Measurements from ENCODE around the gene ATP5IF1. TPM values are rescaled to one million over a fixed set of nuclear protein-coding genes. Genes with fewer than 3 reads are reported as not detected.

The ATP5IF1 gene
- total and polyA plus RNA-seq, 2 of the 13 experiments (the other 11 are each of a cell fraction or from before 2014, with no cell fraction given): 97.7 to 131 TPM

DNA sequence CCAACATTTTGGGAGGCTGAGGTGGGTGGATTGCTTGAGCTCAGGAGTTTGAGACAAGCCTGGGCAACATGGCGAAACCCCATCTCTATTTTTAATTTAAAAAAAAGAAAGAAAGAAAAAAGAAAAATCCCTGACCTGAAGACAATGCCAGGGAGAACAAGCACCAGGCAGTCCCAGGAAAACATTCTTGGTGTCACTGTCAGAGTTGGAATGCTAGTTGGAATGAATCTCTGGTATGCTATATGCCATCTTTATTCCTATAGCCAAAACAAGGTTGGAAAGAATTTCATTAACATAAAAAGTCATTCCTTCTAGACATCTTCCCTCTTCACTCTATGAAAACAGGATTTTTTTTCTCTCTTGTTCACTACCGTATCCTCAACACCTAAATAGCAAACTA lies 5.9 kb upstream of the ATP5IF1 start:
- H3K9me3 ChIP-seq (ENCODE audit: low read length): no peaks in the 10 kb centered on the region
- no TSS peak for BruUV-seq (replicated peaks)
- ATAC-seq: no peak
- intact Hi-C loops (cut with micrococcal nuclease; ENCODE audit: unreplicated experiment) (no loop called here), in situ Hi-C loops (cut with HindIII; ENCODE audit: extremely low pct_ligation_motif_present, low pct_unique_long_range_greater_than_20kb) (loop anchor here (25.0 kb wide), 1 partner anchor 357 kb away; the partner anchor contains the start of gene RAB42)
- H2AFZ ChIP-seq (ENCODE audit: low read length): no peak overlapping the region
- H4K20me1 ChIP-seq (ENCODE audit: insufficient read depth, low read length): no peaks in the 10 kb centered on the region
- H3K9ac ChIP-seq (ENCODE audit: insufficient read depth, low read depth, low read length): no peak overlapping the region
- H3K36me3 ChIP-seq (replicated peaks in 1 of 2; ENCODE audit: control insufficient read depth in 1 of 2, insufficient read depth in 2 of 2, low read length in 2 of 2): peaks cover 2 to 34% of the 10 kb centered on the region in 2 experiments; a peak in 4 of 5 replicates
- 95% methylated on average over 2 of the region's 2 CpGs for WGBS (ENCODE audit: low lambda C conversion rate)
- CTCF ChIA-PET (ENCODE audit: low intra/inter-chr PET ratio, low total read pairs): no interaction called here
- H3K4me1 ChIP-seq (ENCODE audit: insufficient read depth, low read length): peaks cover 23% of the 10 kb centered on the region
- H3K79me2 ChIP-seq (ENCODE audit: insufficient read depth, low read length): peaks cover 39% of the 10 kb centered on the region
- no peaks in the 10 kb centered on the region; a peak in 1 of 5 replicates for H3K27me3 ChIP-seq (ENCODE audit: control insufficient read depth in 1 of 2, insufficient read depth in 2 of 2, low read length in 2 of 2)
- TF ChIP-seq ZNF451 (CRISPR knock-in tag; IDR thresholded peaks at IDR 0.05): no peak
- no peak for TF ChIP-seq KLF16 (CRISPR knock-in tag; IDR thresholded peaks at IDR 0.05)
- H3K4me3 ChIP-seq (replicated peaks in 1 of 3; ENCODE audit: insufficient read depth in 1 of 3, low read depth in 2 of 3, low read length in 3 of 3): no peak overlapping the region
- no peak overlapping the region for H3K27ac ChIP-seq (ENCODE audit: extremely low read length, insufficient read depth, low read length)
- no peak for FAIRE-seq
- POLR2A ChIA-PET: no interaction called here
- DNase-seq (ENCODE audit: low spot score): no peak
- H3K4me2 ChIP-seq (ENCODE audit: low read depth, low read length): no peak overlapping the region

DNA sequence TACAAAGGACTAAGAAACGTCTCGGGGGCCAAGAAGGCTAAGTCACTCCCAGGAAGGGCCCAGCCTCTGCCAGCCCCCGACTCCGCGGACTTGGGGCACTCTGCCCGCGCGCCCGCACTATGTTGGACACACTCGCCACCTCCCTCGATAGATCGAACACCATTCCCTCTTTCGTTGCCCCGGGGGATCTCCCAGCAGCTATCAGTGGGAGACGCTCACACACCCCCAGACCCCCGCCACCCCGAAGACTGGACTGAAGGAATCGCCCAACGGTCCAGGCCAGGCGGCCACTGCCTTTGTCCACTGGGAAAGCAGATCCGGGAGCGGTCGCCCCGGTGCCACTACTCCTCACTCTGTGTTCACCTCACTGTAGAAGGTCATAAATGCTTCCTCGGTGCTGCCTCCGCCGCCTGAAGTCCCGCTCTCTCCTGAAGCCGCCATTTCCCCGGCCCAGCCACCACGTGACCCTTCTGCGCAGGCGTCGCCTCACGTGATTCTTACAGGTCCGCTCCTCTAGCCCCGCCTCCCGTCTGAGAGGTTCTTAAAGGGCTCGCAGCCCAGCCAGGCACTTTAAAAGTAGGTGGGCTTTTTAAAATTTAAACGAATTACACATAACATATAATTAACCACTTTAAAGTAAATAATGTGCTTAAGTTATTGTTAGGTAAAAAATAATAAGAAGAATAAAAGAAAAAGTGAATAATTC lies 3.2 kb upstream of the ATP5IF1 start, which contains the start of gene DNAJC8:
DNAJC8 (minus strand) TSS at position 472 of the 706 bp plus-strand sequence; CDS start at position 441, 31 bp downstream.
- H3K36me3 ChIP-seq (replicated peaks in 1 of 2; ENCODE audit: control insufficient read depth in 1 of 2, insufficient read depth in 2 of 2, low read length in 2 of 2): peaks cover 0 to 19% of the 10 kb centered on the region in 2 experiments; a peak in 4 of 5 replicates
- CTCF ChIA-PET (ENCODE audit: low intra/inter-chr PET ratio, low total read pairs): no interaction called here
- H4K20me1 ChIP-seq (ENCODE audit: insufficient read depth, low read length): no peaks in the 10 kb centered on the region
- peak within 1 kb of the TSS; percentile 83 for H3K27ac ChIP-seq (ENCODE audit: extremely low read length, insufficient read depth, low read length)
- no peak for FAIRE-seq
- H3K9me3 ChIP-seq (ENCODE audit: low read length): no peaks in the 10 kb centered on the region
- H3K4me1 ChIP-seq (ENCODE audit: insufficient read depth, low read length): peaks cover 32% of the 10 kb centered on the region
- in situ Hi-C loops (cut with HindIII; ENCODE audit: extremely low pct_ligation_motif_present, low pct_unique_long_range_greater_than_20kb): loop anchor here (25.0 kb wide), 1 partner anchor 355 kb away; the partner anchor contains the start of gene RAB42
- peak within 1 kb of the TSS; percentile 88 to 98 (median 92) for H3K4me3 ChIP-seq (replicated peaks in 1 of 3; ENCODE audit: insufficient read depth in 1 of 3, low read depth in 2 of 3, low read length in 3 of 3)
- peak; percentile 65 for ATAC-seq
- intact Hi-C loops (cut with micrococcal nuclease; ENCODE audit: unreplicated experiment): no loop called here
- peak within 1 kb of the TSS; percentile 90 for H3K4me2 ChIP-seq (ENCODE audit: low read depth, low read length)
- H3K9ac ChIP-seq (ENCODE audit: insufficient read depth, low read depth, low read length): peak within 1 kb of the TSS; percentile 95
- WGBS (ENCODE audit: low lambda C conversion rate): 0% methylated on average over 26 of the region's 40 CpGs
- H2AFZ ChIP-seq (ENCODE audit: low read length): no peak within 1 kb of the TSS
- peaks cover 58% of the 10 kb centered on the region for H3K79me2 ChIP-seq (ENCODE audit: insufficient read depth, low read length)
- peaks cover 0 to 2% of the 10 kb centered on the region in 2 experiments; a peak in 1 of 5 replicates for H3K27me3 ChIP-seq (ENCODE audit: control insufficient read depth in 1 of 2, insufficient read depth in 2 of 2, low read length in 2 of 2)
- POLR2A ChIA-PET: interaction anchor here (0.8 to 1.0 kb wide), 2 partner anchors 13 to 144 kb away, joined by 3 read pairs; partner anchors contain the start of gene EYA3
- BruUV-seq (replicated peaks): TSS peak; percentile 75
- peak; percentile 89 for DNase-seq (ENCODE audit: low spot score)
- TF ChIP-seq, protein P1, sequence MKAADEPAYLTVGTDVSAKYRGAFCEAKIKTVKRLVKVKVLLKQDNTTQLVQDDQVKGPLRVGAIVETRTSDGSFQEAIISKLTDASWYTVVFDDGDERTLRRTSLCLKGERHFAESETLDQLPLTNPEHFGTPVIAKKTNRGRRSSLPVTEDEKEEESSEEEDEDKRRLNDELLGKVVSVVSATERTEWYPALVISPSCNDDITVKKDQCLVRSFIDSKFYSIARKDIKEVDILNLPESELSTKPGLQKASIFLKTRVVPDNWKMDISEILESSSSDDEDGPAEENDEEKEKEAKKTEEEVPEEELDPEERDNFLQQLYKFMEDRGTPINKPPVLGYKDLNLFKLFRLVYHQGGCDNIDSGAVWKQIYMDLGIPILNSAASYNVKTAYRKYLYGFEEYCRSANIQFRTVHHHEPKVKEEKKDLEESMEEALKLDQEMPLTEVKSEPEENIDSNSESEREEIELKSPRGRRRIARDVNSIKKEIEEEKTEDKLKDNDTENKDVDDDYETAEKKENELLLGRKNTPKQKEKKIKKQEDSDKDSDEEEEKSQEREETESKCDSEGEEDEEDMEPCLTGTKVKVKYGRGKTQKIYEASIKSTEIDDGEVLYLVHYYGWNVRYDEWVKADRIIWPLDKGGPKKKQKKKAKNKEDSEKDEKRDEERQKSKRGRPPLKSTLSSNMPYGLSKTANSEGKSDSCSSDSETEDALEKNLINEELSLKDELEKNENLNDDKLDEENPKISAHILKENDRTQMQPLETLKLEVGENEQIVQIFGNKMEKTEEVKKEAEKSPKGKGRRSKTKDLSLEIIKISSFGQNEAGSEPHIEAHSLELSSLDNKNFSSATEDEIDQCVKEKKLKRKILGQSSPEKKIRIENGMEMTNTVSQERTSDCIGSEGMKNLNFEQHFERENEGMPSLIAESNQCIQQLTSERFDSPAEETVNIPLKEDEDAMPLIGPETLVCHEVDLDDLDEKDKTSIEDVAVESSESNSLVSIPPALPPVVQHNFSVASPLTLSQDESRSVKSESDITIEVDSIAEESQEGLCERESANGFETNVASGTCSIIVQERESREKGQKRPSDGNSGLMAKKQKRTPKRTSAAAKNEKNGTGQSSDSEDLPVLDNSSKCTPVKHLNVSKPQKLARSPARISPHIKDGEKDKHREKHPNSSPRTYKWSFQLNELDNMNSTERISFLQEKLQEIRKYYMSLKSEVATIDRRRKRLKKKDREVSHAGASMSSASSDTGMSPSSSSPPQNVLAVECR (CRISPR knock-in tag; IDR thresholded peaks at IDR 0.05; ENCODE audit: borderline replicate concordance): peak; percentile 76
- TF ChIP-seq ZNF543 (CRISPR knock-in tag; IDR thresholded peaks at IDR 0.05) (no peak), ZNF891 (CRISPR knock-in tag; IDR thresholded peaks at IDR 0.05) (peak; percentile 56; the same call in 1 of the 2 replicates), GABPB1 (CRISPR knock-in tag; IDR thresholded peaks at IDR 0.05) (peak; percentile 68), RARA (CRISPR knock-in tag; IDR thresholded peaks at IDR 0.05) (0 out of 2 replicates have a peak, but pooled peaks have one; percentile 15), POLR2A (IDR thresholded peaks at IDR 0.05; ENCODE audit: insufficient read depth in 1 of 2, low read depth in 2 of 2, low read length in 2 of 2) (peak; percentile 81 to 85), ZNF30 (CRISPR knock-in tag; IDR thresholded peaks at IDR 0.05) (no peak), ZNF33B (CRISPR knock-in tag; IDR thresholded peaks at IDR 0.05) (0 out of 2 replicates have a peak, but pooled peaks have one; percentile 58), STAT5B (CRISPR knock-in tag; IDR thresholded peaks at IDR 0.05) (no peak), ZNF432 (CRISPR knock-in tag; IDR thresholded peaks at IDR 0.05; ENCODE audit: borderline replicate concordance) (no peak)
- TF ChIP-seq, protein P2, sequence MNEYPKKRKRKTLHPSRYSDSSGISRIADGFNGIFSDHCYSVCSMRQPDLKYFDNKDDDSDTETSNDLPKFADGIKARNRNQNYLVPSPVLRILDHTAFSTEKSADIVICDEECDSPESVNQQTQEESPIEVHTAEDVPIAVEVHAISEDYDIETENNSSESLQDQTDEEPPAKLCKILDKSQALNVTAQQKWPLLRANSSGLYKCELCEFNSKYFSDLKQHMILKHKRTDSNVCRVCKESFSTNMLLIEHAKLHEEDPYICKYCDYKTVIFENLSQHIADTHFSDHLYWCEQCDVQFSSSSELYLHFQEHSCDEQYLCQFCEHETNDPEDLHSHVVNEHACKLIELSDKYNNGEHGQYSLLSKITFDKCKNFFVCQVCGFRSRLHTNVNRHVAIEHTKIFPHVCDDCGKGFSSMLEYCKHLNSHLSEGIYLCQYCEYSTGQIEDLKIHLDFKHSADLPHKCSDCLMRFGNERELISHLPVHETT (CRISPR knock-in tag; conservative IDR thresholded peaks at IDR 0.05): no peak

Data from HepG2 (cell line).